NCI-H82 treated with DMSO at 0.1 percent for 48 hours (cell line): Measurements from ENCODE around the gene CCR3.

Source experiments
- DNase-seq: peaks from one replicate; lab custom pipeline; 2025; ENCODE audit not compliant: unreplicated experiment; lab: John Stamatoyannopoulos, UW

The CCR3 gene

GRCh38 chr3:46293991-46294833 is 52.0 kb downstream of the CCR3 start:
- no peak for DNase-seq

DNA sequence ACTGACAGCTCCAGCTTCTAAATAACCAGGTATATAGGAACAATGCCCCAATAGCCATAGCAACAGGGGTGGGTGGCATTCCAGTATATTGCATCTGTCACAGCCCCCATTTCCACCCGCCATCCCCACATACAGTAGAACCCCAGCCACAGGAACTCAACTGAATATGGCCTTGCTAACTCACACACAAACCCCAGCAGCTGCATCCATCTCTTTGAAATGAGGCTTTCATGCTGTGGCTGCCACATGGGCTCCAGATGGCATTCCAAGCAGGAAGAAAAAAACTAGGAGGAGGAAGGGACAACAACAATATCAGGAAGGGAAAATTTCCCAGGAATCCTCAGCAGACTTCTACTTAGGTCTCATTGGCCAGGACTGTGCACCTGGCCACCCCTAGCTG is 54.6 kb downstream of the CCR3 start:
- no peak for DNase-seq

- no peak for DNase-seq
Observed at GRCh38 chr3:46297658-46298423, 55.6 kb downstream of the CCR3 start.

- no peak for DNase-seq
Observed at GRCh38 chr3:46298871-46299607, 56.8 kb downstream of the CCR3 start.

DNA sequence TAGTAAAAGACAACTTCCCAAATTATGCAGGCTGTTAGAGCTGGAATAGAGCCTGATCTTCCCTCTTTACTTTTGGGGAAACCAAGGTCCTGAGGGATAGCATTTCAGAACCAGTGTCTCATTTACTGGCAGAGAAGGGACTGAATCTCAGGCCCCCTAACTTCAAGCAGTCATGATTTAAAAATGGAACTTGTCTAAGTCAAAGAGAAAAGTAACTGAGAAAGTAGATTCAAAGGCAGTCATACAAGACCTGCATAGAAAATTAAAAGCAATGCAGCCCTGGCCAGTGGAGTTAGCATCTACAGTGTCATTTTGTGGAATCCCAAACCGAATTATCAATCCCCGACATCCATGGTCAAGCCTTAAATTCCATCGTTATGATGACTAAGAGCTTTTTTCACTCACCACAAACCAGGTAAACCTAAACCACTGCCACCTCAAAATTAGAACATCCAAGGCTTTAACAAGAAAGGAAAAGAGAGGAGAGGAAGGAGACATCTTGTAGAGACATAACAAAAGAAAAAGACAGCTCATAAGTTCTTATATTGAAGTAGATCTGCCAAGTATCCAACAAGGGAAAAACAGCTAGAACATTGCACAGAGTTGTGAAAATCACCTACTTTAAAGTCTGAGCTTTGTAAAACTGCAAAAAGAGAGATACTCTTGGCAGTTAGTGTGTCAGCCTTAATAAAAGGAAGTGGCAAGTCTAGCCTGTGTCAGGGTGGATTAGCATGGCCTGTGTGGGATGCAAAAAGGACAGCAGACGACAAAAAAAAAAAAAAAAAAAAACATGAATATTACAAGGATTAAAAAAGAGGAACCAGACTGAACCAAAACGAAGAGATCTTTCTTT is 57.6 kb downstream of the CCR3 start:
- no peak for DNase-seq

DNA sequence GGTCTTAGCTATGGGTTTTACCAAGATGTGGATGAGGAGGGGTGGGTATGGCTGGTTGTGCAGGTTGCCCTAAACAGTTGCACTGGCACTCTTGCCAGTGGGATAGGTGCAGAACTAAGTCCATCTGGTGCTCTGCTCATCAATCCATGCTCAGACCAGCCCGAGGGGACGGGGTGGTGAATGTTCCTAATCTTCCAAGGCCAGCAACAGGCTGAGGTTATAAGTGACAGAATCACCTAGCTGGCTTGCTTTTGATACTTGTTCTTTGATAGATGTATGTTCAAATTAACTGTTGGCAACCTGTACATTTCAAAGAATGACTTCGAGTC is 58.2 kb downstream of the CCR3 start:
- DNase-seq, result no peak

DNA sequence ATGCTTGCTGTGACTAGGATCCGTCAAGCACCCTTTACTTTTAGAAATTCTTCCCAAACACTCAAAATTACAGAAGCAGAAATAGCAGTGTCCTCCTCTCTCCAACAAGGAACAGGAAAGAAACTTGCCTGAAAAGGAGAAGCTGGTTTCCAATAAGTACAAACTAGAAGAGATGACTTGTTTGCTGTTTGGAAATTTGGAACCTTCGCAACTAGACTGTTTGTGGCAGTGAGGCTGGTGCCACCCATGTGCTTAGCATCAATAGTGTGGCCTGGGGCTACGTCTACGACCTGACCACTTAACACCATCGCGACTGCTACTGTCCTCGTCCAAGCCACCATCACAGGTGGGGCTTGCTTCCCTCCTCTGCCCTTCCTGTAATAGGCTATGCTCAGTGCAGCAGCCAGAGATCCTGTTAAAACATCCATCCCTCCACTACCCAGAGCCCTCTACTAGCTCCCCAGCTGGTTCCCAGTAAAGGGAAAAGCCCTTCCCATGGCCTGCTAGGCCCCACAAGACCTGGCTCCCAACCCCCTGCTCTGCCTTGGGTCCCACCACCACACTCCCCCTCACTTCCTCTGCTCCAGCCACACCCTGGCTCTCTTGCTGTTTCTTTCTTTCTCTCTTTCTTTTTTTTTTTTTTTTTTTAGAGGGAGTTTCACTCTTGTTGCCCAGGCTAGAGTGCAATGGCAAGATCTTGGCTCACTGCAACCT is 59.0 kb downstream of the CCR3 start:
- no peak for DNase-seq

DNA sequence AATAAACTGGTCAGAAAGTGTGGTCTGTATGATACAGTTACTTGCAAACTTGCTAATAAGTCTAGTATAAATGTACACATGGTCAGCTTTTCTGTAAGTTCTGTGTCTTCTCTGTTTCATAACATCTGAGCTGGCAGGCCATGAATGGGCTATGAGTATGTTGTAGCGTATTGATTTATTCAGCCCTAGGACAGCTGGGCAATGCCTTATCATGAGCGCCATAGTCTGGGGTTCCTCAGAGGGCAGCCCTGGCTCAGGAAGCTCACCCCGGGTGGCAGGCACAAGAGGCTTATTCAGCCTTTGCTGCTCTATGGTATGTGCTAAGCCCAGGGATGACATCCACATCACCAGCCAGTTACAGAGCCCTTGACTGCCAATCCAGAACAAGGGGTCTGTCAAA is 61.0 kb downstream of the CCR3 start:
- DNase-seq, result no peak

- DNase-seq, result no peak
Observed at GRCh38 chr3:46304739-46305138, 62.5 kb downstream of the CCR3 start.

GRCh38 chr3:46312991-46313390 is 70.7 kb downstream of the CCR3 start:
- no peak for DNase-seq

GRCh38 chr3:46314517-46314916 is 72.3 kb downstream of the CCR3 start:
- no peak for DNase-seq

- no peak for DNase-seq
Observed at GRCh38 chr3:46316206-46316605, 73.9 kb downstream of the CCR3 start.
